Hepatocyte (in vitro differentiated cells): ENCODE data around the gene MAPK14. TPM values are rescaled to one million over a fixed set of nuclear protein-coding genes. Genes with fewer than 3 reads are reported as not detected.

Source experiments
- DNase-seq: peaks from one replicate; pipeline ENCODE4 v3.0.0-alpha.2; 2016; ENCODE audit warnings: low spot score
- H2AFZ ChIP-seq: fragments of 200-600 bp; sonication (generic); 2 replicates; pipeline ENCODE4 v1.6.0; 2016; ENCODE audit warnings: antibody characterized with exemption, mild to moderate bottlenecking
- H3K27ac ChIP-seq: fragments of 200-600 bp; sonication (generic); 2 replicates; pipeline ENCODE4 v1.5.1; 2016; ENCODE audit warnings: mild to moderate bottlenecking
- H3K27me3 ChIP-seq: fragments of 200-600 bp; sonication (generic); 2 replicates; pipeline ENCODE4 v1.6.1; 2016
- H3K36me3 ChIP-seq: fragments of 200-600 bp; sonication (generic); replicated peaks from 2 replicates; pipeline ENCODE4 v1.5.1; 2016; ENCODE audit warnings: low read depth; ENCODE audit not compliant: insufficient read depth
- H3K4me1 ChIP-seq: fragments of 200-600 bp; sonication (generic); 2 replicates; pipeline ENCODE4 v1.5.1; 2016; ENCODE audit warnings: mild to moderate bottlenecking, moderate library complexity; ENCODE audit not compliant: insufficient read depth
- H3K4me2 ChIP-seq: fragments of 200-600 bp; sonication (generic); 2 replicates; pipeline ENCODE4 v1.6.0; 2016
- H3K4me3 ChIP-seq: fragments of 200-600 bp; sonication (generic); 2 replicates; pipeline ENCODE4 v1.5.1; 2016; ENCODE audit warnings: mild to moderate bottlenecking
- H3K79me2 ChIP-seq: fragments of 200-600 bp; sonication (generic); 2 replicates; pipeline ENCODE4 v1.6.0; 2017; ENCODE audit warnings: mild to moderate bottlenecking
- H3K9me2 ChIP-seq: fragments of 200-600 bp; sonication (generic); replicated peaks from 2 replicates; pipeline ENCODE4 v1.6.0; 2017; ENCODE audit warnings: mild to moderate bottlenecking; ENCODE audit not compliant: insufficient read depth
- H3K9me3 ChIP-seq: fragments of 200-600 bp; sonication (generic); 2 replicates; pipeline ENCODE4 v1.5.1; 2016; ENCODE audit warnings: low read depth, mild to moderate bottlenecking
- H4K20me1 ChIP-seq: fragments of 200-600 bp; sonication (generic); 2 replicates; pipeline ENCODE4 v1.6.0; 2016; ENCODE audit warnings: mild to moderate bottlenecking; ENCODE audit not compliant: insufficient read depth, poor library complexity, severe bottlenecking
- CTCF ChIP-seq: fragments of 200-600 bp; sonication (generic); IDR thresholded peaks from 2 replicates; pipeline ENCODE4 v1.5.1; 2016; ENCODE audit warnings: antibody characterized with exemption, mild to moderate bottlenecking; ENCODE audit not compliant: poor library complexity
- EZH2 ChIP-seq: fragments of 200-600 bp; sonication (generic); IDR thresholded peaks from 2 replicates; pipeline ENCODE4 v1.6.1; 2016; ENCODE audit warnings: antibody characterized with exemption, mild to moderate bottlenecking, borderline replicate concordance
- EZH2phosphoT487 ChIP-seq: fragments of 200-600 bp; sonication (generic); IDR thresholded peaks from one replicate; pipeline ENCODE4 v1.6.1; 2018; ENCODE audit warnings: antibody characterized with exemption, mild to moderate bottlenecking, low read depth, moderate library complexity; ENCODE audit not compliant: unreplicated experiment, severe bottlenecking
- WGBS: methylation state at CpG from one replicate; pipeline ENCODE4 v1.1.6; 2016; ENCODE audit warnings: low lambda C conversion rate; ENCODE audit errors: missing lambda C conversion rate; 5-methylcytosine and 5-hydroxymethylcytosine counted together
- polyA plus RNA-seq: library from polyadenylated mRNA; unstranded; fragments of >200 nt; fragmentation: Nextera tagmentation; extraction: Ambion mirVana; gene quantifications from 2 replicates; pipeline ENCODE4 v1.2.1, GENCODE V29; 2016
- total RNA-seq: library from RNA; depleted of rRNA; stranded (reverse); fragments of >200 nt; gene quantifications from 2 replicates; pipeline ENCODE4 v1.2.3, GENCODE V29; 2014

The MAPK14 gene
- total and polyA plus RNA-seq, 2 experiments from 2014 or later = 46.8 to 86.5 TPM

DNA sequence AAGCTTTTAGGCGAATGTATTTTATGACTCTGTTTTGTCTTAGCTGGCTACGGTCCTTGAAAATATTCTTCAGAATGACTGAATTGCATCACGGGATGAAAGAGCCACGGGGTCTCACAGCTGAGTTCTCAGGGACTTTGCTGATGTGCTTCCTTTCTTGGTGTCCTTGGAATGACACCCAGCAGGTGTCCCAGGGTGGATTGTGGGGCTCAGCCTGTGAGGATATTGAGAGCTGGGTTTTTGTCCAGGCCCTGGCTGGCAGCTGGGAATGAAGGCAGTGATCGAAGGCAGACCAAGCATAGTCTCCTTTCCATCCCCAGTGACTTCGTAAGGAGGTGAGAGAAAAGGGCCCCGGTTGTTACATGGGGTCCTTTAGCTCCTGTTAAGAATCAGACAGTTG, 83.9 kb downstream of the MAPK14 start:
- Histone ChIP-seq H2AFZ (no peak overlapping the region), H3K36me3 (no peaks in the 10 kb centered on the region), H3K4me2 (no peak overlapping the region), H3K79me2 (peaks cover under 1% of the 10 kb centered on the region), H3K9me2 (no peaks in the 10 kb centered on the region), H3K27ac (no peak overlapping the region), H3K27me3 (no peaks in the 10 kb centered on the region), H4K20me1 (no peaks in the 10 kb centered on the region), H3K4me3 (no peak overlapping the region), H3K4me1 (no peaks in the 10 kb centered on the region), H3K9me3 (no peaks in the 10 kb centered on the region)
- TF ChIP-seq CTCF = no peak
- no peak for TF ChIP-seq EZH2phosphoT487
- no peak for TF ChIP-seq EZH2
- DNase-seq = no peak
- 89% methylated on average over 7 of the region's 7 CpGs for WGBS

DNA sequence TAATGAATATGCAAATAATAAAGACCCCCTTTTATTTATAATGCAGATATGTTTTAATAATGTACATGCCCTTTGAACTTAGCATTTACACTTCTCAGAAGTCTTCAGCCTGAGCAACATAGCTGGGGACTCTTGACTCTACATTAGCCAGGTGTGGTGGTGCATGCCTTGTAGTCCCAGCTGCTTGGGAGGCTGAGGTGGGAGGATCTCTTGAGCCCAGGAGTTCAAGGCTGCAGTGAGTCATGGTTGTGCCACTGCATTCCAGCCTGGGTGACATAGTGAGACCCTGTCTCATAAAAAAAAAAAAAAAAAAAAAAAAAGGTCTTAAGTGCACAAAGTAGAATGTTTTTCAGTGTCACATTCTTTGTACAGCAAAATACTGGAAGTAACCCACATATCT, 85.4 kb downstream of the MAPK14 start:
- Histone ChIP-seq H3K4me3 (no peak overlapping the region), H3K9me2 (no peaks in the 10 kb centered on the region), H3K79me2 (no peaks in the 10 kb centered on the region), H3K27me3 (no peaks in the 10 kb centered on the region), H4K20me1 (no peaks in the 10 kb centered on the region), H3K4me2 (no peak overlapping the region), H3K27ac (no peak overlapping the region), H3K9me3 (no peaks in the 10 kb centered on the region), H3K4me1 (no peaks in the 10 kb centered on the region), H3K36me3 (no peaks in the 10 kb centered on the region), H2AFZ (no peak overlapping the region)
- TF ChIP-seq EZH2phosphoT487 (no peak), CTCF (no peak), EZH2 (no peak)
- DNase-seq = no peak

GRCh38 chr6:36113703-36114102, 86.1 kb downstream of the MAPK14 start:
- Histone ChIP-seq H3K4me2 (no peak overlapping the region), H3K27ac (peak overlapping the region; percentile 7)
- WGBS = 65% methylated on average over 2 of the region's 2 CpGs

More at GRCh38 chr6:36113703-36114102, 86.1 kb downstream of the MAPK14 start:
- DNase-seq = no peak
- H3K9me3 ChIP-seq = no peaks in the 10 kb centered on the region
- H3K4me3 ChIP-seq = no peak overlapping the region
- H3K9me2 ChIP-seq = no peaks in the 10 kb centered on the region
- H3K79me2 ChIP-seq = no peaks in the 10 kb centered on the region
- no peaks in the 10 kb centered on the region for H3K36me3 ChIP-seq
- H3K4me1 ChIP-seq = no peaks in the 10 kb centered on the region
- no peak for TF ChIP-seq EZH2phosphoT487
- TF ChIP-seq EZH2 = no peak
- no peak for TF ChIP-seq CTCF
- no peak overlapping the region for H2AFZ ChIP-seq
- H4K20me1 ChIP-seq = no peaks in the 10 kb centered on the region
- H3K27me3 ChIP-seq = no peaks in the 10 kb centered on the region
